Fibroblast of lung (primary cell): ENCODE results near the gene SEC61G. TPM values are rescaled to one million over a fixed set of nuclear protein-coding genes. Genes with fewer than 3 reads are reported as not detected.
A peak's percentile ranks its signal among the peaks of the same experiment; 100 is the strongest.

Source experiments
- DNase-seq, 2 donors: peaks; one replicate each; pipeline versions ENCODE4 v3.0.0 to v3.0.0-alpha.2; 2010; ENCODE audit warnings: low read depth in 2 of 2
- H2AFZ ChIP-seq: 2 replicates; pipeline ENCODE4 v1.5.1; 2012; ENCODE audit warnings: low read length, control low read depth, inconsistent platforms
- H3K27ac ChIP-seq: 2 replicates; pipeline ENCODE4 v1.5.1; 2011; ENCODE audit warnings: low read length, control low read depth; ENCODE audit not compliant: insufficient read depth
- H3K27me3 ChIP-seq: 2 replicates; pipeline ENCODE4 v1.5.1; 2011; ENCODE audit warnings: mild to moderate bottlenecking, low read length; ENCODE audit not compliant: control insufficient read depth, insufficient read depth
- H3K36me3 ChIP-seq: 2 replicates; pipeline ENCODE4 v1.5.1; 2011; ENCODE audit warnings: low read length; ENCODE audit not compliant: control insufficient read depth, insufficient read depth
- H3K4me1 ChIP-seq: 2 replicates; pipeline ENCODE4 v1.5.1; 2011; ENCODE audit warnings: low read length; ENCODE audit not compliant: control insufficient read depth, insufficient read depth; ENCODE audit errors: extremely low read depth
- H3K4me2 ChIP-seq: 2 replicates; pipeline ENCODE4 v1.5.1; 2011; ENCODE audit warnings: low read length, control low read depth; ENCODE audit not compliant: insufficient read depth; ENCODE audit errors: extremely low read depth
- H3K4me3 ChIP-seq, 4 experiments: fragments of 200-600 bp in 1 of 4; sonication (generic) in 1 of 4; replicated peaks in 1 of 4; 2 replicates each; pipeline ENCODE4 v1.5.1; 2011 to 2016; ENCODE audit warnings: low read length in 4 of 4, low read depth in 3 of 4, mild to moderate bottlenecking in 3 of 4, control low read depth in 2 of 4, inconsistent platforms in 1 of 4, mixed read lengths in 1 of 4; ENCODE audit not compliant: insufficient read depth in 1 of 4; ENCODE audit errors: control extremely low read depth in 1 of 4
- H3K79me2 ChIP-seq: 2 replicates; pipeline ENCODE4 v1.5.1; 2012; ENCODE audit warnings: mild to moderate bottlenecking, low read length, inconsistent platforms; ENCODE audit not compliant: control insufficient read depth, insufficient read depth
- H3K9ac ChIP-seq: 2 replicates; pipeline ENCODE4 v1.5.1; 2011; ENCODE audit warnings: mild to moderate bottlenecking, low read length, control low read depth; ENCODE audit not compliant: insufficient read depth
- H3K9me3 ChIP-seq: 2 replicates; pipeline ENCODE4 v1.5.1; 2012; ENCODE audit warnings: low read depth, low read length; ENCODE audit not compliant: control insufficient read depth, insufficient read depth
- H4K20me1 ChIP-seq: 2 replicates; pipeline ENCODE4 v1.5.1; 2011; ENCODE audit warnings: low read length; ENCODE audit not compliant: control insufficient read depth, insufficient read depth; ENCODE audit errors: extremely low read depth
- CTCF ChIP-seq, 2 donors: IDR thresholded peaks in 1 of 2; conservative IDR thresholded peaks in 1 of 2; 1 replicate in 1 of 2; 2 replicates in 1 of 2; pipeline ENCODE4 v1.5.1; 2011 to 2012; ENCODE audit warnings: low read length in 2 of 2, control low read depth in 1 of 2, inconsistent platforms in 1 of 2, low read depth in 1 of 2, mild to moderate bottlenecking in 1 of 2
- EZH2 ChIP-seq: IDR thresholded peaks from 2 replicates; pipeline ENCODE4 v1.5.1; 2012; ENCODE audit warnings: low read length, control low read depth, mild to moderate bottlenecking; ENCODE audit errors: missing control alignments
- polyA plus RNA-seq, 2 donors: library from polyadenylated mRNA; depleted of rRNA in 1 of 2; stranded (reverse) in 1 of 2; unstranded in 1 of 2; fragments of >200 nt; gene quantifications; 2 replicates each; pipeline ENCODE4 v1.2.1, GENCODE V29; 2011 to 2012; ENCODE audit warnings: missing spikeins in 1 of 2
- total RNA-seq: library from RNA; depleted of rRNA; stranded (reverse); fragments of >200 nt; gene quantifications from 2 replicates; pipeline ENCODE4 v1.2.1, GENCODE V29; 2014

SEC61G gene
- total and polyA plus RNA-seq, 2 donors (not counting 1 experiment from before 2014, with no cell fraction given): 143 to 623 TPM

GRCh38 chr7:54705436-54705835 is 53.6 kb downstream of the SEC61G start:
- peak; percentile 31 to 50 for DNase-seq
- Histone ChIP-seq H3K27me3 (no peaks in the 10 kb centered on the region), H3K9me3 (no peaks in the 10 kb centered on the region), H3K36me3 (no peaks in the 10 kb centered on the region), H3K9ac (no peak overlapping the region), H3K27ac (no peak overlapping the region), H3K4me2 (no peak overlapping the region), H3K4me3 (no peak overlapping the region), H2AFZ (no peak overlapping the region), H3K79me2 (no peaks in the 10 kb centered on the region), H3K4me1 (no peaks in the 10 kb centered on the region), H4K20me1 (no peaks in the 10 kb centered on the region)
- no peak for TF ChIP-seq EZH2
- no peak for TF ChIP-seq CTCF (conservative IDR thresholded peaks at IDR 0.05 in 1 of 2, IDR thresholded peaks at IDR 0.05 in 1 of 2; ENCODE audit: low read depth in 1 of 2, low read length in 2 of 2)

GRCh38 chr7:54704851-54705250 is 54.2 kb downstream of the SEC61G start:
- Histone ChIP-seq H3K4me3 (no peak overlapping the region), H3K9ac (no peak overlapping the region), H3K4me1 (no peaks in the 10 kb centered on the region), H3K27ac (no peak overlapping the region), H3K27me3 (no peaks in the 10 kb centered on the region), H3K9me3 (no peaks in the 10 kb centered on the region), H4K20me1 (no peaks in the 10 kb centered on the region), H3K79me2 (no peaks in the 10 kb centered on the region), H2AFZ (no peak overlapping the region), H3K36me3 (no peaks in the 10 kb centered on the region), H3K4me2 (no peak overlapping the region)
- DNase-seq: no peak
- TF ChIP-seq CTCF (conservative IDR thresholded peaks at IDR 0.05 in 1 of 2, IDR thresholded peaks at IDR 0.05 in 1 of 2; ENCODE audit: low read depth in 1 of 2, low read length in 2 of 2) (no peak), EZH2 (no peak)

Other genes starting within 250 kb of the SEC61G start
- gene VSTM2A, start 216.8 kb downstream of the SEC61G start, total RNA-seq: not detected in 2 replicates
- not detected in 2 replicates for gene VSTM2A, start 216.8 kb downstream of the SEC61G start, polyA plus RNA-seq